HG02642 (cell line): ENCODE data around the gene QSER1.

ENCODE experiments used
- ATAC-seq: cut with Tn5 transposase; IDR thresholded peaks from one replicate; pipeline ENCODE4 v1.9.1; 2021; ENCODE audit warnings: mild to moderate bottlenecking; ENCODE audit not compliant: unreplicated experiment, poor library complexity

The QSER1 gene

GRCh38 chr11:32888805-32889204, 3.8 kb upstream of the QSER1 start:
- no peak for ATAC-seq

- no peak for ATAC-seq
Observed at GRCh38 chr11:32890843-32891656, 1.6 kb upstream of the QSER1 start.

GRCh38 chr11:32891657-32892354, 805 bp upstream of the QSER1 start:
- no peak for ATAC-seq

GRCh38 chr11:32893093-32893342, 407 bp downstream of the QSER1 start:
- ATAC-seq, result no peak

- ATAC-seq, result peak; percentile 32
Observed at GRCh38 chr11:32893343-32894148, 935 bp downstream of the QSER1 start.

GRCh38 chr11:32894149-32894827, 1.7 kb downstream of the QSER1 start:
- ATAC-seq, result no peak

GRCh38 chr11:32894921-32895320, 2.3 kb downstream of the QSER1 start:
- no peak for ATAC-seq

- no peak for ATAC-seq
Observed at GRCh38 chr11:32895471-32895870, 2.9 kb downstream of the QSER1 start.

- ATAC-seq, result no peak
Observed at GRCh38 chr11:32897103-32897502, 4.5 kb downstream of the QSER1 start.

GRCh38 chr11:32899438-32899837, 6.8 kb downstream of the QSER1 start:
- peak; percentile 59 for ATAC-seq

- ATAC-seq, result no peak
Observed at GRCh38 chr11:32902089-32902665, 9.6 kb downstream of the QSER1 start.

- no peak for ATAC-seq
Observed at GRCh38 chr11:32905028-32905667, 12.5 kb downstream of the QSER1 start.

- ATAC-seq, result no peak
Observed at GRCh38 chr11:32908619-32909018, 16.0 kb downstream of the QSER1 start.

- no peak for ATAC-seq
Observed at GRCh38 chr11:32911413-32911812, 18.8 kb downstream of the QSER1 start.

GRCh38 chr11:32913445-32913844, 20.8 kb downstream of the QSER1 start:
- ATAC-seq, result no peak

- ATAC-seq, result no peak
Observed at GRCh38 chr11:32916361-32916760, 23.8 kb downstream of the QSER1 start.

- no peak for ATAC-seq
Observed at GRCh38 chr11:32916994-32917393, 24.4 kb downstream of the QSER1 start.

GRCh38 chr11:32918427-32918826, 25.8 kb downstream of the QSER1 start:
- no peak for ATAC-seq

GRCh38 chr11:32919338-32919737, 26.7 kb downstream of the QSER1 start:
- ATAC-seq, result no peak

GRCh38 chr11:32920570-32920969, 28.0 kb downstream of the QSER1 start:
- no peak for ATAC-seq
